T-helper 1 cell treated with Interleukin-12 subunit alpha and Interleukin-12 subunit beta and Interleukin-4 antibody, amounts not matched to agents 30 ng/mL and 1 ng/mL, for 36 hours (primary cell): Measurements from ENCODE around the gene TOR4A. TPM values are rescaled to one million over a fixed set of nuclear protein-coding genes. Genes with fewer than 3 reads are reported as not detected.

Source experiments
- intact Hi-C: fragments of 100-400 bp; cut with micrococcal nuclease; formaldehyde crosslinking; loops from one replicate; pipeline ENCODE4 v1.15.1; 2024
- total RNA-seq: library from RNA; stranded (reverse); gene quantifications from 2 replicates; pipeline ENCODE4 v1.2.3, GENCODE V29; 2022

Gene TOR4A
- total RNA-seq, 1 donor from 2014 or later = 16.8 TPM

DNA sequence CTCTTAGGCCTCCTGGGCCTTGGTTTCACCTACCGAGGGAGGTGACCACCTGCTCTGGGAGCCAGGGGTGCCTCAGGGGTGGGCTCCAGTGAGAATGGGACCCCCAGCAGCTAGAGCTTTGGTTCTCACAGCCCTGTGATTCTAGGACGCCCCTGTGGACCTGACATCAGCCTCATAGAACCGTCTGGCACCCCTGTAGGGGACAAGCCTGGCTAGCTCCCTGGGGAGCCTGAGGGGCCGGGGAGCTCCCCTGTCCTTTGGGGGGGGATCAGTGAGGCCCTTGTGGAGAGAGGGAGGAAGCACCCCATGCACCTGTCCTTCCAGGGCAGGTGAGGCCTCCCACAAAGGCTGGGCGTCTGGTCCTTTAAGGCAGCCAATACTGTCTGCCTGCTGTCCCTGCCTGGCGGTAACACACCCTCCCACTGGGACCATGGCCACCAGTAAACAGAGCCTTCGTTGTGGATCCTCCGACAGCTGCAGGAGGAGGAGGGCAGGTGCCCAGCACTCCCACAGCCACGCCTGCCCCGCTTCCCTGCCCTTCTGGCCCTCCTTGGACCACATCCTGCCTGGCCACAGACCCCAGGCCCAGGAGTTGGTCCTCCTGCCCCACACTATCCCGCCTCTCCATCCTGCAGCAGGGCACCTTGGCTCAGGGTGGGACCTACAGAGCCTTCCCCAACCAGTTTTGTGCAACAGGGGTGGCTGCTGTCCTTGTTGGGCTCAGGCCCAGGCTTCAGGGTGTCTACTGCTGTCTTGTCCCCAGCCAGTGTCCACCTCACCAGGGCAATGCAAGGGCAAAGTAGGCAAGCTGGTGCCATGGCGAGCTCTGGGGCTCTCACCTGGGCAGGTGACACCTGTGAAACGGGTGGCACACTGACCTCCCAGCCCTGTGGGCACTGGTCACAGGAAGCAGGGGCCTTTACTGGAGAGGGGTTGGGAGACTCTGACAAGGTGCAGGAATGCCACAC, 39.5 kb upstream of the TOR4A start:
- intact Hi-C loops = no loop called here

DNA sequence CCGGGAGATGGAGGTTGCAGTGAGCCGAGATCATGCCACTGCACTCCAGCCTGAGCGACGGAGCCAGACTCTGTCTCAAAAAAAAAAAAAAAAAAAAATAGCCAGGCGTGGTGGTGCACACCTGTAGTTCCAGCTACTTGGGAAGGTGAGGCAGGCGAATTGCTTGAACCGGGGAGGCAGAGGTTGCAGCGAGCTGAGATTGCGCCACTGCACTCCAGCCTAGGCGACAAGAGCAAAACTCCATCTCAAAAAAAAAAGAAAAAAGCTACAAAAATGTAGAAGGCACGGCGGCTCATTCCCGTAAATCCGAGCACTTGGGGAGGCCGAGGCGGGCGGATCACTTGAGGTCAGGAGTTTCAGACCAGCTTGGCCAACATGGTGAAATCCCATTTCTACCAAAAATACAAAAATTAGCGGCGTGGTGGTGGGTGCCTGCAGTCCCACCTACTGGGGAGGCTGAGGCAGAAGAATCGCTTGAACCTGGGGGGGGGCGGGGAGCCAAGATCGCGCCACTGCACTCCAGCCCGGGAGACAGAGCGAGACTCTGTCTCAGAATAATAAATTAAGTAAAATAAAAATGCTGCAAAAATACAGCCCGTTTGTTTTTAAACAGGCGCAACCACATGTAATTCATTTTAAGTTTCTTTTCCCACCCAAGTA, 37.9 kb upstream of the TOR4A start:
- intact Hi-C loops = loop anchor here (1.0 to 5.0 kb wide), 5 partner anchors 110 to 757 kb away; partner anchors contain the start of genes PAXX, PHPT1, SAPCD2 and SEC16A

DNA sequence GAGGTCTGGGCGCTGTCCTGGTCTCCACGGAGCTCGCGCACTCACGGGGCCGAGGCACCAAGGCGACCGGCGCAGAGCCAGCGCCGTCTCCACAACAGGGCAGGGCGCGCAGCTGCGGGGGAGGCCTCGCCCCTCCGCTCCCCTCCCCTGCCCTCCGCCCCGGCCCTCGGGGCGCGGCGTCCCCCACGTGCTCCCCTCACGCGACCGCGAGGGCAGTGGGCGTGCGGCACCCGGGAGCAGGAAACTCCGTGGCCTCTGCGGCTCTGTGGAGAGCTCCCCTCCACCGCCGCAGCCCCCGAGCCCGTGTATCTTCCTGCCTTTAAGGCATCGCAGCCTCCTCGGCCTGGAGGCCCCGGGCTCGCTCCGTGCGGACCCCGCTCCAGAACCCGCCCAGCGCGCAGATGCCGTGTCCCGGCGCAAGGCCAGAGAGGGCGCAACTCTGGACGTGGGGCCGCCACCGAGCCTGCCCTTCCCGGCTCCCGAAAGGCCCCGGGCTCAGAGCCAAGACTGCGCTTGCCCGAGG, 37.1 kb upstream of the TOR4A start:
- intact Hi-C loops = loop anchor here (1.0 to 5.0 kb wide), 5 partner anchors 111 to 758 kb away; partner anchors contain the start of genes PAXX, PHPT1, SAPCD2 and SEC16A

DNA sequence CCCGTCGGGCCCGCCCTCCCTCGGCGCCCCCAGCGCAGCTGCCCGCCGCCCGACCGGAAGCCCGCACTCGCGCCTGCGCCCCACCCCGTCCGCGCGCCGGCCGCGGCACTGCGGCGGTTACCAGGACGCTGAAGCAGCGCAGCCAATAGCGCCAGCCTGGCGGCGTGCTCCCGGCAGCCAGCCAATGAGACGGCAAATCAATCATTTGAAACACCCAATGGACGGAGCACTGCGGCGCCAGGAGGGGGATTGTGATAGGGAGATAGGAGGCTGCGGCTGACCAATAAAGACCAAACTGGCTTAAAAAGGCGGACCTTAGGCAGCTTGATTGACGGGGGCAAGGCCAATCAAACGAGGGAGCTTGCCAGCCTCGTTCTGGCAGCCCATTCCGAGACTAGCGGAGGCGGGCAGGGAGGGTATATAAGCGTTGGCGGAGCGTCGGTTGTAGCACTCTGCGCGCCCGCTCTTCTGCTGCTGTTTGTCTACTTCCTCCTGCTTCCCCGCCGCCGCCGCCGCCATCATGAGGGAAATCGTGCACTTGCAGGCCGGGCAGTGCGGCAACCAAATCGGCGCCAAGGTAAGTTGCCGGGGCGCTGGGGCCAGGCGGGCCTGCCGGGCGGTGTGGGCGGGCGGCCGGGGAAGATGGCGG, 36.6 kb upstream of the TOR4A start, which contains the start of gene TUBB4B:
Gene TUBB4B, plus strand, starts transcription at position 447 of the 649 bp plus-strand sequence. Its CDS starts 74 bp downstream, at position 521.
- intact Hi-C loops = loop anchor here (1.0 to 5.0 kb wide), 12 partner anchors 14 to 759 kb away; partner anchors contain the start of genes MAN1B1, NELFB, PAXX and PHPT1

DNA sequence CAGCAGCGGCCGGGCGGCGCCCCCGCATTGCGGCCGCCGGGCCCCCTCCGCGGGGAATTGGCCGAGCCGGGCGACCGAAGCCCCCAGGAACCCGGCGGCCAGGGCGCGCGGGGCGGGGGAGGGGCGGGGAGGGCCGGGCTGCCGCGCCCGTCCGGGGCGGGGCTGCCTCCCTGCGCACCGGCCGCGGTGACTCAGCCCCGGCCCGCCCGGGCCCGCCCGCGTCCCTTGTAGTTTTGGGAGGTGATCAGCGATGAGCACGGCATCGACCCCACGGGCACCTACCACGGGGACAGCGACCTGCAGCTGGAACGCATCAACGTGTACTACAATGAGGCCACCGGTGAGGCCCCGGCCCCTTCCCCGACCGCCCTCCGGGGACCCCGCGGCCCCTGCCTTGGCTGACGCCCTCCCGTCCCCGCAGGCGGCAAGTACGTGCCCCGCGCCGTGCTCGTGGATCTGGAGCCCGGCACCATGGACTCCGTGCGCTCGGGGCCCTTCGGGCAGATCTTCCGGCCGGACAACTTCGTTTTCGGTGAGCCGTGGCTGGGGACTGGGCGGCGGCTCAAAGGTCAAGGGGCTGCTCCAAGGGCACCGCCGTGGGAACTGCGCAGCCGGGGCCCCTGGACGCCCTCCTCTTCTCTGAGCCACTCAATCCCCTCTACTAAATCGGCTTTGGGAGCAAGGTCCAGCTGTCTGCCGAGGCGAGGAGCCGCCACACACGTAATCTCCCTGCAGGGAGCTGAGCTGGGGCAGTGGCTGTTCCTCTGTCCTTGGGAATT, 35.8 kb upstream of the TOR4A start:
- intact Hi-C loops = loop anchor here (1.0 to 5.0 kb wide), 10 partner anchors 14 to 759 kb away; partner anchors contain the start of genes MAN1B1, NELFB, PAXX and PHPT1

DNA sequence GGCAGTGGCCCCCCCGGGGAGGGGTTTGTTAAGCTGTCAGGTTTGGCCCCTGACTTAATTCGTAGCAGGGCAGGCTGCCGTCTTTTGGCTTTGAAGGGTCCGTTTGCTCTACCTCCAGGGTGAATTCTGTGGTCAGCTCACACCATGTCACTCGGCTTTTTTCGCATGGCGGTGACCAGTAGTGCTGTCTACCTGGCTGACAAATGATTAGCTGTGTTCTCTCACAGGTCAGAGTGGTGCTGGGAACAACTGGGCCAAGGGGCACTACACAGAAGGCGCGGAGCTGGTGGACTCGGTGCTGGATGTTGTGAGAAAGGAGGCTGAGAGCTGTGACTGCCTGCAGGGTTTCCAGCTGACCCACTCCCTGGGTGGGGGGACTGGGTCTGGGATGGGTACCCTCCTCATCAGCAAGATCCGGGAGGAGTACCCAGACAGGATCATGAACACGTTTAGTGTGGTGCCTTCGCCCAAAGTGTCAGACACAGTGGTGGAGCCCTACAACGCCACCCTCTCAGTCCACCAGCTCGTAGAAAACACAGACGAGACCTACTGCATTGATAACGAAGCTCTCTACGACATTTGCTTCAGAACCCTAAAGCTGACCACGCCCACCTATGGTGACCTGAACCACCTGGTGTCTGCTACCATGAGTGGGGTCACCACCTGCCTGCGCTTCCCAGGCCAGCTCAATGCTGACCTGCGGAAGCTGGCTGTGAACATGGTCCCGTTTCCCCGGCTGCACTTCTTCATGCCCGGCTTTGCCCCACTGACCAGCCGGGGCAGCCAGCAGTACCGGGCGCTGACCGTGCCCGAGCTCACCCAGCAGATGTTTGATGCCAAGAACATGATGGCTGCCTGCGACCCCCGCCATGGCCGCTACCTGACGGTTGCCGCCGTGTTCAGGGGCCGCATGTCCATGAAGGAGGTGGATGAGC, 35.0 kb upstream of the TOR4A start:
- intact Hi-C loops = loop anchor here (5.0 kb wide), 3 partner anchors 250 to 760 kb away; partner anchors contain the start of genes PAXX, PHPT1 and SEC16A

DNA sequence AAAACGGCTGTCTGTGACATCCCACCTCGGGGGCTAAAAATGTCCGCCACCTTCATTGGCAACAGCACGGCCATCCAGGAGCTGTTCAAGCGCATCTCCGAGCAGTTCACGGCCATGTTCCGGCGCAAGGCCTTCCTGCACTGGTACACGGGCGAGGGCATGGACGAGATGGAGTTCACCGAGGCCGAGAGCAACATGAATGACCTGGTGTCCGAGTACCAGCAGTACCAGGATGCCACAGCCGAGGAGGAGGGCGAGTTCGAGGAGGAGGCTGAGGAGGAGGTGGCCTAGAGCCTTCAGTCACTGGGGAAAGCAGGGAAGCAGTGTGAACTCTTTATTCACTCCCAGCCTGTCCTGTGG, 34.3 kb upstream of the TOR4A start:
- intact Hi-C loops = loop anchor here (5.0 kb wide), 3 partner anchors 251 to 761 kb away; partner anchors contain the start of genes PAXX, PHPT1 and SEC16A

DNA sequence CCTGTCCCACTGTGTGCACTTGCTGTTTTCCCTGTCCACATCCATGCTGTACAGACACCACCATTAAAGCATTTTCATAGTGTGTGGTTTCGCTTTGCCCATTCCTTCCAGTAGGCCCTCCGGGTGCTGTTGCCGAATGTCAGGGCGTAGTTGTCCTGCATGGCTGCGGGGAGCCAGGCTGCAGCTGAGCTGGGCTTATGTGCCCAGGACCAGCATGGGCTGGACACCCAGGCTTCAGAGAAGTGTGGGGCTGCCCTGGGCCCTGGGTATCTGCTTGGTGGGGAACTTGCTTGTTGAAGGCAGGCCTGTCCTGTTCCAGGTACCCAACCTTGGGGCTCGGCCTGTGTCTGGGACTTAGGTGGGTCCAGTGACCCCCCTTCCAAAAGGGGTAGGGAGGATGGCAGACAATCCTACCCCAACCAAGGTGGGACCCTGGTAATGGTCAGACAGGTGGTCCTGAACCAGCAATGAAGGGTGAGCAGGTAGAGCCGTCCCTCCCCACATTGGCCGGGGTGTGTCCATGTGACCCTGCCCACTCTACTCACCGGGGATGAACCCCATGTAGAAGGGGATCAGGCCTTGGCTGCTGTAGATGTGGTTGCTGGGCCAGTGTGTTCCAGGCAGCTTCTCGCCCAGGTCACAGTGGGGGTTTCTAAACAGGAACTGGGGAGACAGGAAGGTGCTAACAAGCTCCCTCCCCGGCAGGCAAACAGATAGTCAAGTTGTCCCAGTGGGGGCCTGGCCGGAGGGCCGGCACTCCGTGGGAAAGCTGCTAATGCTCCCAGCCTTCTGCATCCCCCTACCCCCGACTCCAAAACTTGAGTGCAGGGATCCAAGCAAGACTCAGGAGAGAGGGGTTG, 33.7 kb upstream of the TOR4A start:
- intact Hi-C loops = loop anchor here (5.0 kb wide), 3 partner anchors 252 to 762 kb away; partner anchors contain the start of genes PAXX, PHPT1 and SEC16A

DNA sequence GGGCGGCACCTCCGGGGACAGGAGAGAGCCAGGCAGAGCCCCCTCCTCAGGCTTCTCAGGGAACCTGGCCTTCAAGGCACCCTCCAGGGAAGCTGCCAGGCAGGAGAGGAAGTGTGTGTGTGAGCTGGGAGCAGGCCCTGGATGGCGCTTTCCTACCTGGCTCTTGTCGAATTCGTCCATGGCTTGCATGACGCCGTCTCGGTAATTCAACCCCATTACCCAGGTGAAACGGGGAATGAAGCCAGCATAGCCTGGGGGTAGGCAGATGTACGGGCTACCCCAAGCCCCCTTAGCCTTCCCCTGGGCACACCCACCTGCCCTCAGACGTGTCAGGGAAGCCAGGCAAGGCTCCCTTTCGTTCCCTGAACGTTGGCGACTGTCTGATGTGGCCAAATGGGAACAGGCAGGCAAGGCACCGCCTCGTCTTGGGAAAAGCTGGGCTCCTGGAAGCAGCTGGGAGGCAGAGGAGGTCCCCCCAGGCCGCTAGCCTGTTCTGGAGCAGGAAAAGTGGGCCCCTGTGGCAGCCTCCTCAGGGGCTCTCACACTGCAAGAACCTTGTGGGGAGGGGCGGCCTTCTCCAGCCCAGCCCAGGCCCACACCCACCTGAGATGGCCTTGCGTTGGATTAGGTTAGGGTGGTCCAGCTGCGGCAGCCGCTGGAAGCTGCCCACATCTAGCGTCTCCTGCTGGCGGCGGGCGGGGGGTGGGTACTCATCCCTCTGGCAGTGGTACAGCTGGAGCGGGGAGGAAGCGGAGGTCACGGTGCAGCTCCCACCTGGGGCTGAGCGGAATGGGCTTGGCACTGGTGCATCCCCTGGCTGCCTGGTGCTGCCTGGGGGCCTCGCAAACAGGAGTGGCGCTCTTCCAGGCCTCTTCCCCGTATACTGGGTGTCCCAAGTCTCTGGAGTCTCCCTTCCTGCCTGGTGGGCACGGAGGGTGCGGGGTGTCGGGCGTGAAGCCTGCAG, 32.8 kb upstream of the TOR4A start:
- intact Hi-C loops = loop anchor here (5.0 kb wide), 3 partner anchors 252 to 762 kb away; partner anchors contain the start of genes PAXX, PHPT1 and SEC16A

DNA sequence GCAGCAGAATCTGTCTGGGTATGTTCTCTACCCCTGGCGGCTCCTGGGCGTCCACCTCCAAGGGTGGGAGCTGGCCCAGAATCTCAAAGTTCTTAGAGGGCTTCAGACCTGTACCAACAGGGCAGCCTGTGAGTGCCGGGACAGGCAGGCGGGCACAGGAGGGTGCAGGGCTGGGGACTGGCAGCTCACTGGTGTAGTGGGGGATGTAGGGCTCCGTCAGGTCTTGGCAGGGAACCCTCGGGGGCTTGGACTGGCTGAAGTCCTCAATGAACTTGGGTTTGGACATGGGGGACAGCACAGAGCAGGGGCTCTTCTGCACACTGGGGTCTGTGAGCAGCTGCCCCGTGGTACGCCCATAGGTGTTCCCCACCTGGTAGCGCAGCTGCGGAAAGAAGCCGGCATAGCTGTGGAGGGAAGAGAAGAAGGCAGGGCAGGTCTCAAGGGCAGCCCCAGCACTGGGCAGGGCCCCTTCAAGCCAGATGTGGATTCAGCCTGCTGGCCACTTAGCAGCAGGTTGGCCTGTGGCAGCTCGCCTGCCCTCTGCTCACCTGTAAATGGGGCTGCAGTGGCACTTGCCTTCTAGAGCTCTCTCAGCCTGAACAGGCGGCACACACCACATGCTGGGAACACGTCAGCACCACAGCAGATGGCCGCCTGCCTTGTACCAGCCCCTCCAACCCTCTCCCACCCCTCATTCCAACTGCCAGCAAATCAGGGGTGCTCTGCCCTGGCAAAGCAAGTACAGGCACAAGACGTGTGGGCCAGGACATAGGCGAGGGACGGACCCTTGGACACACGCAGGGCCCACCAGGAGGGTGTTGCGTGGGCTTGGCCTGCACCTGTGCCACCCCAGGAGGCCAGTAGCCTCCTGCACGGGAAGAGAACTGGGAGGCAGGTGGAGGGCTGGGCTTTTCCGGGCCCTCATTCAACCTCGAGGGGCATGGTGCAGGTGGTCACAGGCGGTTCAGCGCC, 31.8 kb upstream of the TOR4A start:
- intact Hi-C loops = no loop called here

DNA sequence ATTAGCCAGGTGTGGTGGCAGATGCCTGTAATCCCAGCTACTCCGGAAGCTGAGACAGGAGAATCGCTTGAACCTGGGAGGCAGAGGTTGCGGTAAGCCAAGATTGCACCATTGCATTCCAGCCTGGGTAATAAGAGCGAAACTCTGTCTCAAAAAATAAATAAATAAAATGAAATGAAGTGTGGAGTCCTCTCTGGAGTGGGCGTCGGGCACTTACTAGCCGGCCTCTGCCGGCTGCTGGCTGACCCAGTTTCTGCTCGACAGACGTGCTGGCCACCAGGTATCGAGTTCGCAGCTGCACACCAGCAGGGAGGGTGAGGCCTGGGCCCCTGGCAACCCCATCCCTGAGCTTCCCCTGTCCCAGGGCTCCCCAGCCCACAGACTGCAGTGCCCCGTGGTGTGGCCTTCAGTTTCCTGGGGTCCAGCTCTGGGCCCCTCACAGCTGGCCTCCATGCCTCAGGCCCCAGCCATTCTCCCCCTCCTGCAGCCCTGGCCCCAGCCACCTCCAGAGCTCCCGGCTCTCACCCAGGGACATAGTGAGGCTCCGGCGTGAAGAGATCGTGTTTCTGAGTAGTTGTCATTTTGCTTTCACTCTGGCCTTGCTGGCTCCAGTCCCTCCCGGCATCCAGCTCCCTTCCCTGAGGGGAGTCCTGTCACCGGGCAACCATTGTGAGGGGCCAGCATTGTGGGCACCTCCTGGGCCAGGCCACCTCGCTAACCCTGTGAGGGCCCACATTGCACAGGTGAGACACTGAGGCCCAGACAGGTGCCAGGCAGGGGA, 30.2 kb upstream of the TOR4A start:
- intact Hi-C loops = no loop called here

DNA sequence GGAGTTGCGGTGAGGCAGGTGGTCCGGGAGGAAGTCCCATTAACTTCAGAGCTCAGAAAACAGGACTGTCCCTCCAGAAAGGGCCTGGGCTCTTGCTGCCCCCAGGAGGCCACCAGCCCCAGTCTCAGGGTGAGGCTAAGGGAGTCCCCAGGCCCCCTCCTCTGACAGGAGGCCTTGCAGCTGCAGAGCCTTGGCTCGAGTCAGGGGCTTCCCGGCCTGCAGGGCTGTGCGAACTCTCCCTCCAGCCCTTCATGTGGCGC, 29.7 kb upstream of the TOR4A start:
- intact Hi-C loops = no loop called here

DNA sequence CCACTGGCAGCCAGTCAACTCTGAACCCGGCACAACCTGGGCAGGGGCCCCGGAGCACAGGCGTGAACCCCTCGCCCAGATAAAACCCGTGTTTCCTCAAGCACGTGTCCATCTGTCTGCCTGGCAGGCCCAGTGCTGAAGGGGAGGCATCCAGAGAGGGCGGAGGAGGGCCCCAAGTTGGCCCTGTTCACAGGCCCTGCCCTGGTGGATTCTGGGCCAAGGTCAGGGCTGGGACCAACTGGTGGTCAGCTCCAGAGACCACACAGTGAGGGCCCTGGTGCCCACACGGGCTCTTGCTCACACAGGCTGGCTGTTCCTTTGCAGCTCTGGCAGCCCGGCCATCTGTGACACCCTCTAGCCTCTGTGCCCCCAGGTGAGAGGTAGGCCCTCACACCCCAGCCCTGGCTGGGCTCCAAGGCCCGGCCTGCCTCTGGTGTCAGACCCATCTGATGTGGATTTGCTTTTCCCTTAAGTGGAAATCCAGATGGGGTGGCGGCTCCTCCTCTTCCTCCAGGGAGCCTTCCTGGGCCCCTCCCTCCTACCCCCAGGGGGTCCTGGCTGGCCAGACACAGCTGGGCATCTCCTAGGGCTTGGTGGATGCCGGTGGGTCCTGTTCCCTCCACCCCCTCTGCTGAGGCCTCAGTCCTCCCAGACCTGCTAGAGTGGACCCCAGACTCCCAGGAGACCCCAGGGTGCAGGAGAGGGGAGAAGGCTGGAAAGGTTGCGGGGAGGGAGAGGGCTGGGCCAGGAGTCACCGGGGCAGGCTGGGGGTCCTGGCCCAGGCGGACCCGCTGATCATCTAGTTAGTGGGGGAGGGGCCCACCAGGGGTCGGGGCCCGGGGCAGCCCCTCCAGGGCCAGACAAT, 27.0 kb upstream of the TOR4A start:
- intact Hi-C loops = no loop called here

DNA sequence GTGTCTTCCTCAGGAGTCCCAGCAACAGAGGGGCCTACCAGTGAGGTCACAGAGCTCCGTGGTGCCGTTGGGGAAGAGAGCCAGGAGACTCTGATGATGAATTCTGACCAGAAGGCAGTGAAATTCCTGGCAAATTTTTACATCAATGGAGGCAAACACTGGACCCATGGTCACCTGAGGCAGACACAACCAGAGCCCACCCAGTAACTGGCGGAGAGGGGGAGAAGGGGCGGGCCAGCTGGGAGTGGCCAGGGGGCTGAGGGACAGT, 26.4 kb upstream of the TOR4A start, which contains the start of gene STPG3:
Gene STPG3, plus strand, starts transcription at position 93 of the 268 bp plus-strand sequence. Its CDS starts 1 bp downstream, at position 94.
- intact Hi-C loops = no loop called here
